Tibial nerve (tissue), 4 donors: ENCODE data around the gene ACOXL. TPM values are rescaled to one million over a fixed set of nuclear protein-coding genes. Genes with fewer than 3 reads are reported as not detected.

Experiments used
- DNase-seq, 2 donors: peaks; one replicate each; pipeline ENCODE4 v3.0.0-alpha.2; 2019; ENCODE audit warnings: low spot score in 2 of 2
- H3K27ac ChIP-seq, 4 donors: fragments of 200-600 bp; sonication (generic) in 3 of 4; one replicate each; pipeline ENCODE4 v1.5.1; 2017 to 2019; ENCODE audit warnings: mild to moderate bottlenecking in 1 of 4
- H3K27me3 ChIP-seq, 2 donors: fragments of 200-600 bp; sonication (generic) in 1 of 2; one replicate each; pipeline versions ENCODE4 v1.5.1 to v1.6.0; 2017 to 2019
- H3K36me3 ChIP-seq, 3 donors: fragments of 200-600 bp; sonication (generic); one replicate each; pipeline ENCODE4 v1.5.1; 2018 to 2019
- H3K4me1 ChIP-seq, 4 donors: fragments of 200-600 bp; sonication (generic) in 3 of 4; one replicate each; pipeline ENCODE4 v1.5.1; 2017 to 2019
- H3K4me3 ChIP-seq, 4 donors: fragments of 200-600 bp; sonication (generic) in 3 of 4; one replicate each; pipeline ENCODE4 v1.5.1; 2017 to 2019; ENCODE audit warnings: mild to moderate bottlenecking in 1 of 4, moderate library complexity in 1 of 4
- H3K9me3 ChIP-seq, 4 donors: fragments of 200-600 bp; sonication (generic) in 3 of 4; one replicate each; pipeline ENCODE4 v1.5.1; 2017 to 2019
- EP300 ChIP-seq, 2 donors: sonication (generic); formaldehyde crosslinking; IDR thresholded peaks; one replicate each; pipeline ENCODE4 v1.6.1; 2017; ENCODE audit warnings: antibody characterized with exemption in 2 of 2, mild to moderate bottlenecking in 1 of 2
- POLR2A ChIP-seq, 2 donors: fragments of 450-650 bp; IDR thresholded peaks; one replicate each; pipeline ENCODE4 v1.6.1; 2017; ENCODE audit warnings: antibody characterized with exemption in 2 of 2, mild to moderate bottlenecking in 2 of 2, moderate library complexity in 2 of 2
- WGBS, 2 donors: methylation state at CpG; one replicate each; pipeline ENCODE4 v1.1.5; 2018; 5-methylcytosine and 5-hydroxymethylcytosine counted together
- total RNA-seq, 4 donors: library from RNA; depleted of rRNA; stranded (reverse); fragments of >200 nt; gene quantifications; one replicate each; pipeline ENCODE4 v1.1.0, GENCODE V29; 2016
- TF ChIP-seq, protein P1 (sequence below), 5 experiments: fragments of 200-600 bp in 3 of 5; fragments of 450-650 bp in 2 of 5; sonication (generic) in 3 of 5; IDR thresholded peaks; one replicate each; pipeline ENCODE4 v1.5.1; 2016 to 2019; ENCODE audit warnings: antibody characterized with exemption in 5 of 5, mild to moderate bottlenecking in 3 of 5, moderate library complexity in 2 of 5

Gene ACOXL
- total RNA-seq, 4 donors from 2014 or later, result 0.30 TPM; not detected in 3

DNA sequence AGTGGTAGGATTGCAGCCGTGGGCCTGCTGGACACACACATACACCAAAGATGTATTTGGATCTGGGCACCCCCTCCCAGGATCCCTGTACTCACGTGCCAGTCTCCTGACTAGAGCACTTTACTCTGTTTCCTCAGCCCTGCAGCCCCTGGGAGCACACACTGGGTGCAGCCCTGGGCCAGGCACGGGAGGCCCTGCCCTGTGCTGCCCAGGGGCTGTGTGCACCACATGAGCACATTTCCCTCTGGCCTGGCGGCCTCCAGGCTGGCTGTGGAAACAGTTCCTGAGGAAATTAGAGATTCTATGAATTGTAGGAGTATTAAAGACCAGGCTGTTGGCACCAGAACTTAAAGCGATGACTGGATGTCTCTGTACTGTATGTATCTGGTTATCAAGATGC is 433.7 kb downstream of the ACOXL start:
- Histone ChIP-seq H3K9me3 (no peaks in the 10 kb centered on the region), H3K27me3 (no peaks in the 10 kb centered on the region), H3K4me1 (peaks cover 0 to 4% (median 0%) of the 10 kb centered on the region in 4 donors), H3K36me3 (peaks cover 0 to 28% (median 0%) of the 10 kb centered on the region in 3 donors), H3K27ac (no peak overlapping the region), H3K4me3 (no peak overlapping the region)
- WGBS, 2 donors, result 89 to 99% methylated on average over 5 of the region's 5 CpGs
- TF ChIP-seq POLR2A (IDR thresholded peaks at IDR 0.05) (no peak), EP300 (IDR thresholded peaks at IDR 0.05) (no peak)
- TF ChIP-seq, protein P1, sequence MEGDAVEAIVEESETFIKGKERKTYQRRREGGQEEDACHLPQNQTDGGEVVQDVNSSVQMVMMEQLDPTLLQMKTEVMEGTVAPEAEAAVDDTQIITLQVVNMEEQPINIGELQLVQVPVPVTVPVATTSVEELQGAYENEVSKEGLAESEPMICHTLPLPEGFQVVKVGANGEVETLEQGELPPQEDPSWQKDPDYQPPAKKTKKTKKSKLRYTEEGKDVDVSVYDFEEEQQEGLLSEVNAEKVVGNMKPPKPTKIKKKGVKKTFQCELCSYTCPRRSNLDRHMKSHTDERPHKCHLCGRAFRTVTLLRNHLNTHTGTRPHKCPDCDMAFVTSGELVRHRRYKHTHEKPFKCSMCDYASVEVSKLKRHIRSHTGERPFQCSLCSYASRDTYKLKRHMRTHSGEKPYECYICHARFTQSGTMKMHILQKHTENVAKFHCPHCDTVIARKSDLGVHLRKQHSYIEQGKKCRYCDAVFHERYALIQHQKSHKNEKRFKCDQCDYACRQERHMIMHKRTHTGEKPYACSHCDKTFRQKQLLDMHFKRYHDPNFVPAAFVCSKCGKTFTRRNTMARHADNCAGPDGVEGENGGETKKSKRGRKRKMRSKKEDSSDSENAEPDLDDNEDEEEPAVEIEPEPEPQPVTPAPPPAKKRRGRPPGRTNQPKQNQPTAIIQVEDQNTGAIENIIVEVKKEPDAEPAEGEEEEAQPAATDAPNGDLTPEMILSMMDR (IDR thresholded peaks at IDR 0.05), result no peak
- no peak for DNase-seq

DNA sequence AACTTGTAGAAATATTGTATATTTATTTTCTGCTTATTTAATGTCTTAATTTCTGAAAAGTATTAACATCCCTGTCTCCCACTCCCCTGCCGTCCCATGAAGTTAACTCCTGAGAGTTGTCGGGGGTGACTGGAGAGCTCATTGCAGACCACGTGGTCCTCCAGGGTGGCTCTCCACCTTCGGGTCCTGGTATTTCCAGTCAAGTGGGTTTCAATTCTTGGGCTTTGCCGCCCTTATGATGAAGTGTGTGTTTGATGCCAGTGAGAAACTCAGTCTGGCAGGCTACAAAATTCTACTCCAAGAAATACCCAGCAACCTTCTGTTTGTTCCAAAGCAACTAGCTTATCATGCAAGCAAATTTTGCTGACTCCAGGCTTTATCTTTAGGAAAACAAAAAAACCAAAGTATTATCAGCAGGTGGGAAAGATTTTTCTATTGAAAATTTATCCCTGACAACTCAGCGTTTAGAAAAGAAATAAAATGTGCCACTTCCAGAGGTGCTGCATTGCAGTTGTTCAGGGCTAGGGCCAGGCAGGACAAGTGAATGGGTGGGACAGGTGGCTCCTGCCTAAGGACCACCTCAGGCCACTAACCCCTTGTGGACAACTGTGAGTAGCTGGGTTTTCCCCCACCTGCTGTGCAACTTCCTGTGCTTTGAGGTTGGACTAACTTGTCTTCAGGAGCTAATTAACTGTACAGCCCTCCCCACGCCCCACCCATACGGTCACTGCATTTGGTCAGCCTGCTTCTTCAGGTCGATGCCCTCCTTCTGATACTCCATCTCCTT is 434.9 kb downstream of the ACOXL start:
- no peak for TF ChIP-seq EP300 (IDR thresholded peaks at IDR 0.05)
- TF ChIP-seq POLR2A (IDR thresholded peaks at IDR 0.05), result no peak
- TF ChIP-seq, protein P1 (IDR thresholded peaks at IDR 0.05), result no peak
- no peaks in the 10 kb centered on the region for H3K27me3 ChIP-seq
- no peak overlapping the region for H3K27ac ChIP-seq
- H3K4me3 ChIP-seq, result no peak overlapping the region
- WGBS, 2 donors, result 92% methylated on average over 9 of the region's 9 CpGs
- H3K4me1 ChIP-seq, result peaks cover 0 to 4% (median 0%) of the 10 kb centered on the region in 4 donors
- DNase-seq, result no peak
- H3K9me3 ChIP-seq, result no peaks in the 10 kb centered on the region
- peaks cover 0 to 28% (median 0%) of the 10 kb centered on the region in 3 donors for H3K36me3 ChIP-seq

DNA sequence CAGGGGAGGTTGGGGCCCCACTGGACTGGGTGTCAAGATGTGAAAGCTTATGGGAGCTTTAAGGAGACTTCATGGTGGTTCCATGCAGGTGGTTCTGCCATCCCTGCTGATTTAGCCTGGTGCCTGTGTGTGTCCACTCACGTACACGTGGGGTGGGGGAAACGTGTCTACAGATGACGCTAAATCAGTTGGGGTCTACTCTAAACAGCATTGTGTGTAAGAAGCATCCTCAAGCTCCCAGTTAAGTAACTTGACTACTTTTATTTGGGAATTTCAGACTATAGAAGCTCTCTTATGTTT is 435.4 kb downstream of the ACOXL start:
- H3K9me3 ChIP-seq, result no peaks in the 10 kb centered on the region
- peaks cover 0 to 28% (median 0%) of the 10 kb centered on the region in 3 donors for H3K36me3 ChIP-seq
- H3K4me3 ChIP-seq, result no peak overlapping the region
- DNase-seq, result no peak
- TF ChIP-seq, protein P1 (IDR thresholded peaks at IDR 0.05), result no peak
- TF ChIP-seq EP300 (IDR thresholded peaks at IDR 0.05) (no peak), POLR2A (IDR thresholded peaks at IDR 0.05) (no peak)
- WGBS, 2 donors, result 93 to 94% methylated on average over 4 of the region's 4 CpGs
- H3K27ac ChIP-seq, result no peak overlapping the region
- no peaks in the 10 kb centered on the region for H3K4me1 ChIP-seq
- no peaks in the 10 kb centered on the region for H3K27me3 ChIP-seq

Other genes starting within 250 kb of the ACOXL start
- 10 to 100 TPM; 45.9 to 64.0 (median 51.8) TPM for gene RGPD6, start 155.4 kb upstream of the ACOXL start, total RNA-seq
- 1 to 10 TPM in 1 of 4 donors, under 1 TPM in 3; 0.42 to 1.8 (median 0.71) TPM for gene BUB1, start 54.5 kb upstream of the ACOXL start, total RNA-seq